Lung (tissue), 12 donors: ENCODE data around the gene THSD7A. TPM values are rescaled to one million over a fixed set of nuclear protein-coding genes. Genes with fewer than 3 reads are reported as not detected.

Experiments
- ATAC-seq: fragments of 200-7000 bp; cut with Tn5 transposase; one replicate; pipeline ENCODE4 v1.9.1; 2020; ENCODE audit warnings: moderate number of reproducible peaks; ENCODE audit not compliant: insufficient read depth, low FRiP score
- DNase-seq, 3 donors: peaks; one replicate each; pipeline ENCODE4 v3.0.0-alpha.2; 2013 to 2017
- H3K27ac ChIP-seq, 2 donors: one replicate each; pipeline ENCODE4 v1.5.1; 2013; ENCODE audit warnings: mild to moderate bottlenecking in 2 of 2, moderate library complexity in 2 of 2, control low read depth in 1 of 2, inconsistent platforms in 1 of 2, low read depth in 1 of 2, low read length in 1 of 2
- H3K27me3 ChIP-seq, 3 donors: one replicate each; pipeline ENCODE4 v1.5.1; 2013; ENCODE audit warnings: low read length in 2 of 3; ENCODE audit not compliant: control insufficient read depth in 3 of 3, insufficient read depth in 3 of 3
- H3K36me3 ChIP-seq, 4 donors: one replicate each; pipeline ENCODE4 v1.5.1; 2013; ENCODE audit warnings: low read length in 4 of 4, mild to moderate bottlenecking in 1 of 4, moderate library complexity in 1 of 4; ENCODE audit not compliant: control insufficient read depth in 4 of 4, insufficient read depth in 4 of 4
- H3K4me1 ChIP-seq, 5 donors: one replicate each; pipeline ENCODE4 v1.5.1; 2013; ENCODE audit warnings: low read length in 5 of 5, mild to moderate bottlenecking in 2 of 5, moderate library complexity in 1 of 5; ENCODE audit not compliant: control insufficient read depth in 5 of 5, insufficient read depth in 5 of 5
- H3K4me3 ChIP-seq: one replicate; pipeline ENCODE4 v1.5.1; 2013; ENCODE audit warnings: mild to moderate bottlenecking, control low read depth, moderate library complexity
- H3K9ac ChIP-seq, 2 donors: one replicate each; pipeline ENCODE4 v1.5.1; 2013; ENCODE audit warnings: low read length in 2 of 2, control low read depth in 1 of 2; ENCODE audit not compliant: insufficient read depth in 1 of 2
- H3K9me3 ChIP-seq, 4 donors: one replicate each; pipeline ENCODE4 v1.5.1; 2013; ENCODE audit warnings: low read length in 3 of 4, mild to moderate bottlenecking in 1 of 4, moderate library complexity in 1 of 4; ENCODE audit not compliant: control insufficient read depth in 4 of 4, insufficient read depth in 3 of 4
- CTCF ChIP-seq: IDR thresholded peaks from 2 replicates; pipeline ENCODE4 v1.5.1; 2012; ENCODE audit warnings: mild to moderate bottlenecking; ENCODE audit errors: control extremely low read depth, extremely low read depth
- WGBS, 2 donors: extraction: QIAGEN DNeasy Blood & Tissue Kit; methylation state at CpG; one replicate each; pipeline ENCODE4 v1.1.7; 2013; 5-methylcytosine and 5-hydroxymethylcytosine counted together
- polyA plus RNA-seq, 2 donors: library from polyadenylated mRNA; stranded (reverse); fragments of 200-250 nt; gene quantifications; one replicate each; pipeline ENCODE4 v1.2.1, GENCODE V29; 2013
- total RNA-seq, 2 donors: library from RNA; depleted of rRNA in 1 of 2; stranded (reverse); fragments of >200 nt in 1 of 2; gene quantifications; one replicate each; pipeline ENCODE4 v1.2.1, GENCODE V29; 2014 to 2021
- donor health status: control.
- donor health status: control.
- donor health status: Bipolar disorder and iron deficiency.
- donor health status: healthy.
- donor health status: DM: yes; HTN: yes; CAD: no.

THSD7A gene
- total and polyA plus RNA-seq, 4 donors = 0.53 to 12.1 (median 4.5) TPM

- WGBS, 2 donors = 73 to 77% methylated on average over 7 of the region's 7 CpGs
- no peak overlapping the region for H3K9ac ChIP-seq
- no peak for TF ChIP-seq CTCF
Observed at GRCh38 chr7:11667071-11667809, 164.8 kb downstream of the THSD7A start.

GRCh38 chr7:11665357-11665756 lies 166.6 kb downstream of the THSD7A start:
- WGBS, 2 donors = 56 to 73% methylated on average over 3 of the region's 3 CpGs
- no peak for ATAC-seq
- no peak for TF ChIP-seq CTCF

More at GRCh38 chr7:11667071-11667809, 164.8 kb downstream of the THSD7A start:
- DNase-seq (no peak), ATAC-seq (no peak)
- H3K36me3 ChIP-seq = no peaks in the 10 kb centered on the region
- no peaks in the 10 kb centered on the region for H3K9me3 ChIP-seq
- H3K4me3 ChIP-seq = no peak overlapping the region
- no peaks in the 10 kb centered on the region for H3K27me3 ChIP-seq
- H3K4me1 ChIP-seq = peaks cover 0 to 3% (median 0%) of the 10 kb centered on the region in 5 donors
- no peak overlapping the region for H3K27ac ChIP-seq

GRCh38 chr7:11655642-11656041 lies 176.4 kb downstream of the THSD7A start:
- Histone ChIP-seq H3K4me1 (no peaks in the 10 kb centered on the region), H3K9me3 (peaks cover 0 to 1% (median 0%) of the 10 kb centered on the region in 4 donors), H3K36me3 (no peaks in the 10 kb centered on the region), H3K9ac (no peak overlapping the region), H3K4me3 (no peak overlapping the region), H3K27ac (no peak overlapping the region), H3K27me3 (no peaks in the 10 kb centered on the region)
- WGBS, 2 donors = 93 to 97% methylated on average over 1 of the region's 1 CpG
- DNase-seq = no peak
- TF ChIP-seq CTCF = no peak
- ATAC-seq = no peak

More at GRCh38 chr7:11665357-11665756, 166.6 kb downstream of the THSD7A start:
- no peak overlapping the region for H3K27ac ChIP-seq
- no peak overlapping the region for H3K4me3 ChIP-seq
- peaks cover 0 to 3% (median 0%) of the 10 kb centered on the region in 5 donors for H3K4me1 ChIP-seq
- no peaks in the 10 kb centered on the region for H3K27me3 ChIP-seq
- no peak overlapping the region for H3K9ac ChIP-seq
- no peaks in the 10 kb centered on the region for H3K36me3 ChIP-seq
- no peaks in the 10 kb centered on the region for H3K9me3 ChIP-seq
- DNase-seq = no peak
